Measurements from ENCODE around the gene IGF2. TPM values are rescaled to one million over a fixed set of nuclear protein-coding genes. Genes with fewer than 3 reads are reported as not detected.

The IGF2 gene
- total RNA-seq, 1 donor from 2014 or later, result 11.7 TPM

- DNase-seq (ENCODE audit: low read depth), result no peak
- H3K4me3 ChIP-seq (ENCODE audit: low read depth, low read length), result no peak overlapping the region
- TF ChIP-seq CTCF (conservative IDR thresholded peaks at IDR 0.05; ENCODE audit: low read depth, low read length), result no peak
Measured at GRCh38 chr11:2097356-2097997, 41.7 kb downstream of the IGF2 start.

DNA sequence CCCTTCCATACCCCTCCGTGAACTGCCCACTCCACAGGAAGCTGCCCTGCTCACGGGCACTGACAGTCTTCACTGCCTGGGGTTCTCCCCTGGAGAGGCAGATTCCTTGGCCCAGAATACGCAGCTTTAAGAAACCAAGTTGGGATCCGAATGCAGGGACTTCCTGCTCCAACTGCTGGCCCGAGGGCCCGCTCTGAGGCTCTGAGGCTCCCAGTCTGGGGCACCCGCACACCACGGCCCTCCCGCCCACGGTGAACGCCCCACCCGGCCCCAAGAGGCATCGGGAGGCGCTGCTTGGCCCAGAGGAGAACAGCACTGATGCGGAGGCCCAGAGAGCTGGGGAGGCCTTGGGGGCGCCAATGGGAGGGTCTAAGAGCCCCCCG is 42.3 kb downstream of the IGF2 start:
- H3K4me3 ChIP-seq (ENCODE audit: low read depth, low read length), result no peak overlapping the region
- DNase-seq (ENCODE audit: low read depth), result no peak

GRCh38 chr11:2096011-2096918 is 42.9 kb downstream of the IGF2 start:
- DNase-seq (ENCODE audit: low read depth), result no peak
- TF ChIP-seq CTCF (conservative IDR thresholded peaks at IDR 0.05; ENCODE audit: low read depth, low read length), result no peak
- H3K4me3 ChIP-seq (ENCODE audit: low read depth, low read length), result no peak overlapping the region

More for the DNA sequence above, 42.3 kb downstream of the IGF2 start:
- TF ChIP-seq CTCF (conservative IDR thresholded peaks at IDR 0.05; ENCODE audit: low read depth, low read length), result no peak

DNA sequence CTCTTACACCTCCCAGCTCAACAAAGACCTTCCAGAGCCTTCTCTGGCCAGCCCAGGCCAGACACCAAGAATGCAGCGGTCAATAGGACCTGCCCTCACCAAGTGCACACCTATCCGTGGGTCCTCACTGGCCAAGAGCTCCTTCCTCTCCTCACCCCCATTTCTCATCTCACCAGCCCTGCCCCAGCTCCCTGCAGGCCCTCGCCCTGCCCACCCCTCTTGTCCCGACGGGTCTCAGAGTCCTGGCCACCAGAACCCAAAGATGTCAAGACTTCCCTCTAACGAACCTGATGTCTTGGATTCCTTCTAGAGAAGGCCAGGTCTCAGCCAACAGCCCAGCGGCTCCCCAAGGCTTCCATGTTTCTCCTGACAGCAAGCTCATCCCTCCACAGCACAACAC is 43.6 kb downstream of the IGF2 start:
- H3K4me3 ChIP-seq (ENCODE audit: low read depth, low read length), result no peak overlapping the region
- TF ChIP-seq CTCF (conservative IDR thresholded peaks at IDR 0.05; ENCODE audit: low read depth, low read length), result no peak
- no peak for DNase-seq (ENCODE audit: low read depth)

DNA sequence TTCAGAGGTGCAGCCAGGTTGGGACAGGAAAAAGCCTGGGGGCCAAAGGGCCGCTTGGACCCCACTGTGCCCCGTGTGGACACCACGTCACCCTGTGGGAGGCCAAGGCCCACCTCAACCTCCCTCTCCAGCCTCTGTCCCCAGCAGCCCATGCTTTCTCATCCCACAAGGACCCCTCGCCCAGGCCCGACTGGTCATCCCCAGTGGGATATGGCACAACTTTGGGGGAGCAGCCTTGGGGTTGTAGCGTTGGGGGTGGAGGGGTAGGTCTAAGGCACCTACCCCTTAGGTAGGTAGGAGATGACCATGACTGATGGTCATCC is 44.0 kb downstream of the IGF2 start:
- DNase-seq (ENCODE audit: low read depth), result no peak
- TF ChIP-seq CTCF (conservative IDR thresholded peaks at IDR 0.05; ENCODE audit: low read depth, low read length), result no peak
- H3K4me3 ChIP-seq (ENCODE audit: low read depth, low read length), result no peak overlapping the region

DNA sequence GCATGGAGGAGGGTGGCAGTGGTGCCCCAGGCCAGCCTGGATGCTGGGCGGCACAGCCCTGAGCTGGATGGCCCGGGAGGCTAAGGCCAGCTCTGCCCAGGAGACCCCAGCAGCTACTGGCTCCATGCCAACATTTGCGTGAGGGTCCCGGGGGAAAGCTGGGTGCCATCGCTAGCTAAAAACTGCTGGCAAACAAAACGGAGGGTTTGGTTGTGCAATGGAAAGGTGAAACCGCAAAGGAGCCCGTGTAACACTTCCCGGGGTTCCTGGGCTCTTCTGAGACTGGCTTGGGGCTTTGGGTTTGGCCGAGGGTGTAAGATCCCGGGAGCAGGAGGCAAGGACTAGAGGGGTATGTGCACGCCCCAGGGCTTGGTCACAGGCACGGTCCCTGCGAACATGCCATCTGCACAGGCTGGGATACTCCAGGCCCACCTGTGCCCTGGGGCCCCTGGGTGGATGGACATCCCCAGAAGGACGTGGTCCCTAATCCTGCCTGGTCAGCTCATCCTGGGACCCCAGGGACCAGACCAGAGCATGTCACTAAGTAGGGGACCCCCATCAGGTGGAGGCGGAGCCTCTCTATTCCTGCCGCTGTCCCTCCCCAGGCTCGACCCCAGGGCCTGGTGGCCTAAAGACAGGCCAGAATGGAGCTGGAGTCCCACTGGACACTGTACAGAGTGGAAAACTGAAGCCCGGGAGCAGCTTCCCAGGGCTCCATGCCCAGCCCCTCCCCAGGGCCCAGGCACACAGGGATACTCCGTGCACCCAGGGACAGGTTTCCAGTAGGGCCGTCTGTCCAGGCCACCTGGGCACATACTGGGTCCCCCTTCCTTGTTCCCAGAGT is 44.6 kb downstream of the IGF2 start:
- TF ChIP-seq CTCF (conservative IDR thresholded peaks at IDR 0.05; ENCODE audit: low read depth, low read length), result no peak
- no peak overlapping the region for H3K4me3 ChIP-seq (ENCODE audit: low read depth, low read length)
- DNase-seq (ENCODE audit: low read depth), result no peak
